Measurements from ENCODE around the gene MIF4GD.

MIF4GD gene

DNA sequence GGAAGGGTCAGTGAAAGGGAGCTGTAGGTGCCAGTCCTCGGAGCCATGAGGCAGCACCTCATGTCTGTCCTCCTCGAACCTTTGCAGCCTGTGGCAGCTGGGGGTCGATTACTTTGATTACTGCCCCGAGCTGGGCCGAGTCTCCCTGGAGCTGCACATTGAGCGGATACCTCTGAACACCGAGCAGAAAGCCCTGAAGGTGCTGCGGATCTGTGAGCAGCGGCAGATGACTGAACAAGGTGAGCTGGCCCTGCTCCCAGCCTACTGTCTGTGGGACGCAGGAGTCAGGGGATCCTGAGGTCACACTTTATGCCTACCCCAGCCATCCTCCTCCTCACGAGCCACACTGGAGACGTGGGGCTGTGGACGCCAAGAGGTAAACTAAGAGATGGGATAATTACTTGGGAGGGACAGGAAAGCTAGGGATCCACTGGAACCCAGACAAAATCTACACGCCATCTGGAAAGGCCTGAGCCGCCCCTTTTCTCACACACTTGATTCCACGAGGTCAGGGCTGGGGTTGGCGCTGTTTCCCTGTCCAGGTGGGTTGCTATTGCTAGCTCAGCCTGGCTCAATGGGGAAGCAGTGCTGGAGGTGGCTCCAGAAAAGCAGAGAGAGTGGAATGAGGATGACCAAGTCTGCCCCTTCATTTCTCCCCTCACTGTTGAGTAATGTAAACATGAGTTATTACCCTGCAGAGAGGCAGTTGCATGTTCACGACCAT lies 39.1 kb downstream of the MIF4GD start:
- TF ChIP-seq TCF4 (CRISPR knock-in tag; IDR thresholded peaks at IDR 0.05; ENCODE audit: borderline replicate concordance) (no peak), ZNF70 (CRISPR knock-in tag; IDR thresholded peaks at IDR 0.05) (no peak), ZFP3 (CRISPR knock-in tag; IDR thresholded peaks at IDR 0.05) (no peak), ZC3H10 (CRISPR knock-in tag; IDR thresholded peaks at IDR 0.05) (no peak), TOX (CRISPR knock-in tag; IDR thresholded peaks at IDR 0.05; ENCODE audit: borderline replicate concordance) (no peak), ZFP30 (CRISPR knock-in tag; IDR thresholded peaks at IDR 0.05) (no peak), ARNTL (CRISPR knock-in tag; IDR thresholded peaks at IDR 0.05; ENCODE audit: borderline replicate concordance, low read depth) (no peak), BACH2 (CRISPR knock-in tag; IDR thresholded peaks at IDR 0.05; ENCODE audit: borderline replicate concordance) (no peak), PPARA (CRISPR knock-in tag; IDR thresholded peaks at IDR 0.05; ENCODE audit: borderline replicate concordance) (no peak), ESRRG (CRISPR knock-in tag; IDR thresholded peaks at IDR 0.05) (no peak)
- TF ChIP-seq, protein P1, sequence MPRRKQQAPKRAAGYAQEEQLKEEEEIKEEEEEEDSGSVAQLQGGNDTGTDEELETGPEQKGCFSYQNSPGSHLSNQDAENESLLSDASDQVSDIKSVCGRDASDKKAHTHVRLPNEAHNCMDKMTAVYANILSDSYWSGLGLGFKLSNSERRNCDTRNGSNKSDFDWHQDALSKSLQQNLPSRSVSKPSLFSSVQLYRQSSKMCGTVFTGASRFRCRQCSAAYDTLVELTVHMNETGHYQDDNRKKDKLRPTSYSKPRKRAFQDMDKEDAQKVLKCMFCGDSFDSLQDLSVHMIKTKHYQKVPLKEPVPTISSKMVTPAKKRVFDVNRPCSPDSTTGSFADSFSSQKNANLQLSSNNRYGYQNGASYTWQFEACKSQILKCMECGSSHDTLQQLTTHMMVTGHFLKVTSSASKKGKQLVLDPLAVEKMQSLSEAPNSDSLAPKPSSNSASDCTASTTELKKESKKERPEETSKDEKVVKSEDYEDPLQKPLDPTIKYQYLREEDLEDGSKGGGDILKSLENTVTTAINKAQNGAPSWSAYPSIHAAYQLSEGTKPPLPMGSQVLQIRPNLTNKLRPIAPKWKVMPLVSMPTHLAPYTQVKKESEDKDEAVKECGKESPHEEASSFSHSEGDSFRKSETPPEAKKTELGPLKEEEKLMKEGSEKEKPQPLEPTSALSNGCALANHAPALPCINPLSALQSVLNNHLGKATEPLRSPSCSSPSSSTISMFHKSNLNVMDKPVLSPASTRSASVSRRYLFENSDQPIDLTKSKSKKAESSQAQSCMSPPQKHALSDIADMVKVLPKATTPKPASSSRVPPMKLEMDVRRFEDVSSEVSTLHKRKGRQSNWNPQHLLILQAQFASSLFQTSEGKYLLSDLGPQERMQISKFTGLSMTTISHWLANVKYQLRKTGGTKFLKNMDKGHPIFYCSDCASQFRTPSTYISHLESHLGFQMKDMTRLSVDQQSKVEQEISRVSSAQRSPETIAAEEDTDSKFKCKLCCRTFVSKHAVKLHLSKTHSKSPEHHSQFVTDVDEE (CRISPR knock-in tag; IDR thresholded peaks at IDR 0.05): no peak
- TF ChIP-seq, protein P2, sequence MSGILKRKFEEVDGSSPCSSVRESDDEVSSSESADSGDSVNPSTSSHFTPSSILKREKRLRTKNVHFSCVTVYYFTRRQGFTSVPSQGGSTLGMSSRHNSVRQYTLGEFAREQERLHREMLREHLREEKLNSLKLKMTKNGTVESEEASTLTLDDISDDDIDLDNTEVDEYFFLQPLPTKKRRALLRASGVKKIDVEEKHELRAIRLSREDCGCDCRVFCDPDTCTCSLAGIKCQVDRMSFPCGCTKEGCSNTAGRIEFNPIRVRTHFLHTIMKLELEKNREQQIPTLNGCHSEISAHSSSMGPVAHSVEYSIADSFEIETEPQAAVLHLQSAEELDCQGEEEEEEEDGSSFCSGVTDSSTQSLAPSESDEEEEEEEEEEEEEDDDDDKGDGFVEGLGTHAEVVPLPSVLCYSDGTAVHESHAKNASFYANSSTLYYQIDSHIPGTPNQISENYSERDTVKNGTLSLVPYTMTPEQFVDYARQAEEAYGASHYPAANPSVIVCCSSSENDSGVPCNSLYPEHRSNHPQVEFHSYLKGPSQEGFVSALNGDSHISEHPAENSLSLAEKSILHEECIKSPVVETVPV (CRISPR knock-in tag; IDR thresholded peaks at IDR 0.05): no peak
- TF ChIP-seq, protein P3, sequence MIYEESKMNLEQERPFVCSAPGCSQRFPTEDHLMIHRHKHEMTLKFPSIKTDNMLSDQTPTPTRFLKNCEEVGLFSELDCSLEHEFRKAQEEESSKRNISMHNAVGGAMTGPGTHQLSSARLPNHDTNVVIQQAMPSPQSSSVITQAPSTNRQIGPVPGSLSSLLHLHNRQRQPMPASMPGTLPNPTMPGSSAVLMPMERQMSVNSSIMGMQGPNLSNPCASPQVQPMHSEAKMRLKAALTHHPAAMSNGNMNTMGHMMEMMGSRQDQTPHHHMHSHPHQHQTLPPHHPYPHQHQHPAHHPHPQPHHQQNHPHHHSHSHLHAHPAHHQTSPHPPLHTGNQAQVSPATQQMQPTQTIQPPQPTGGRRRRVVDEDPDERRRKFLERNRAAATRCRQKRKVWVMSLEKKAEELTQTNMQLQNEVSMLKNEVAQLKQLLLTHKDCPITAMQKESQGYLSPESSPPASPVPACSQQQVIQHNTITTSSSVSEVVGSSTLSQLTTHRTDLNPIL (CRISPR knock-in tag; IDR thresholded peaks at IDR 0.05; ENCODE audit: low read depth): no peak
- TF ChIP-seq, protein P4, sequence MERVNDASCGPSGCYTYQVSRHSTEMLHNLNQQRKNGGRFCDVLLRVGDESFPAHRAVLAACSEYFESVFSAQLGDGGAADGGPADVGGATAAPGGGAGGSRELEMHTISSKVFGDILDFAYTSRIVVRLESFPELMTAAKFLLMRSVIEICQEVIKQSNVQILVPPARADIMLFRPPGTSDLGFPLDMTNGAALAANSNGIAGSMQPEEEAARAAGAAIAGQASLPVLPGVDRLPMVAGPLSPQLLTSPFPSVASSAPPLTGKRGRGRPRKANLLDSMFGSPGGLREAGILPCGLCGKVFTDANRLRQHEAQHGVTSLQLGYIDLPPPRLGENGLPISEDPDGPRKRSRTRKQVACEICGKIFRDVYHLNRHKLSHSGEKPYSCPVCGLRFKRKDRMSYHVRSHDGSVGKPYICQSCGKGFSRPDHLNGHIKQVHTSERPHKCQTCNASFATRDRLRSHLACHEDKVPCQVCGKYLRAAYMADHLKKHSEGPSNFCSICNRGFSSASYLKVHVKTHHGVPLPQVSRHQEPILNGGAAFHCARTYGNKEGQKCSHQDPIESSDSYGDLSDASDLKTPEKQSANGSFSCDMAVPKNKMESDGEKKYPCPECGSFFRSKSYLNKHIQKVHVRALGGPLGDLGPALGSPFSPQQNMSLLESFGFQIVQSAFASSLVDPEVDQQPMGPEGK (CRISPR knock-in tag; IDR thresholded peaks at IDR 0.05; ENCODE audit: borderline replicate concordance): no peak
- ATAC-seq: no peak

DNA sequence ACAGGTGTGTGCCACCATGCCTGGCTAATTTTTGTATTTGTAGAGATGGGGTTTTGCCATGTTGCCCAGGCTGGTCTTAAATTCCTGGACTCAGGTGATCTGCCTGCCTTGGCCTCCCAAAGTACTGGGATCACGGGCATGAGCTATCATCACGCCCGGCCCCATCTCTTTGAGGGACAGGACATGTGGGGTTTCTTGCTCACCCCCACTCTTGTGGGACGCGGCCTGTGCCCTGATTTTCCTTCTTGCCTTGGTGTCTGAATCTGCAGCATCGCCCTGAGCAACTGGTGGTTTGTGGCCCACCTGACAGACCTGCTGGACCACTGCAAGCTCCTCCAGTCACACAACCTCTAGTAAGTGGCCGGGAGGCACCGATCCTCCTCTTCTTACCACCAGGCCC lies 40.0 kb downstream of the MIF4GD start:
- TF ChIP-seq PPARA (CRISPR knock-in tag; IDR thresholded peaks at IDR 0.05; ENCODE audit: borderline replicate concordance) (no peak), ESRRG (CRISPR knock-in tag; IDR thresholded peaks at IDR 0.05) (no peak)
- no peak for ATAC-seq

DNA sequence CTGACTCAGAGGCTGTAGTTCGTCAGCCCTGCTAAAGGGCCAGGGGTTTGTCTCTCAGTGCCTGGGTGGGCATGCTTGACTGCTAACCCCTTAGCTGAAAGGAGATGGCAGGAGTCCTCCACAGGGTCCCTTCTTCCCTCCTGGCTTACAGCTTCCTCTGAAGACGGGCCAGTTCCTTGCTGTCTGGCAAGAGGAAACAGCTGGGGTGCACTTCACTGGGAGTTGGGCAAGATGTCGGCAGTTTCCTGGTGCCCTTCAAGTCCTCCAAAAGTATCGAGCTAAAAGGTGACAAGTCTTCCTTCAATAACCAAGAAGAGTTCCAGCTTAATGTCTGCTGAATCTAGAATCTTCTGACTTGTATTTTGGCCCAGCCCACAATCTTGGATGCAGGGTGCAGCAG lies 42.2 kb downstream of the MIF4GD start:
- TF ChIP-seq, protein P4 (CRISPR knock-in tag; IDR thresholded peaks at IDR 0.05; ENCODE audit: borderline replicate concordance): no peak
- no peak for TF ChIP-seq ZNF565 (CRISPR knock-in tag; conservative IDR thresholded peaks at IDR 0.05; ENCODE audit: low read depth)
- TF ChIP-seq, protein P3 (CRISPR knock-in tag; IDR thresholded peaks at IDR 0.05; ENCODE audit: low read depth): no peak
- no peak for TF ChIP-seq ZNF8 (CRISPR knock-in tag; IDR thresholded peaks at IDR 0.05)
- TF ChIP-seq, protein P1 (CRISPR knock-in tag; IDR thresholded peaks at IDR 0.05): no peak
- TF ChIP-seq ARNTL (CRISPR knock-in tag; IDR thresholded peaks at IDR 0.05; ENCODE audit: borderline replicate concordance, low read depth): no peak
- no peak for TF ChIP-seq BACH2 (CRISPR knock-in tag; IDR thresholded peaks at IDR 0.05; ENCODE audit: borderline replicate concordance)
- no peak for TF ChIP-seq ZFP3 (CRISPR knock-in tag; IDR thresholded peaks at IDR 0.05)
- TF ChIP-seq TOX (CRISPR knock-in tag; IDR thresholded peaks at IDR 0.05; ENCODE audit: borderline replicate concordance): no peak
- no peak for TF ChIP-seq ISL1 (CRISPR knock-in tag; IDR thresholded peaks at IDR 0.05)
- no peak for TF ChIP-seq GLIS3 (CRISPR knock-in tag; IDR thresholded peaks at IDR 0.05)
- no peak for TF ChIP-seq RARB (CRISPR knock-in tag; IDR thresholded peaks at IDR 0.05)
- TF ChIP-seq ESRRG (CRISPR knock-in tag; IDR thresholded peaks at IDR 0.05): no peak
- ATAC-seq: no peak

All from SK-N-SH treated with all-trans-retinoic acid at 6 μM for 48 hours (cell line).